Brain microvascular endothelial cell (primary cell): ENCODE measurements around the gene YPEL5.

Experiments
- DNase-seq: peaks from one replicate; pipeline ENCODE4 v3.0.0-alpha.2; 2020
- H3K27ac ChIP-seq: fragments of 250-450 bp; sonication (Bioruptor Pico); 2 replicates; pipeline ENCODE4 v1.5.1; 2020; ENCODE audit warnings: mild to moderate bottlenecking, moderate library complexity
- H3K27me3 ChIP-seq: fragments of 250-450 bp; sonication (Bioruptor Pico); replicated peaks from 2 replicates; pipeline ENCODE4 v1.5.1; 2020; ENCODE audit warnings: mild to moderate bottlenecking
- H3K36me3 ChIP-seq: fragments of 250-450 bp; sonication (Bioruptor Pico); replicated peaks from 2 replicates; pipeline ENCODE4 v1.5.1; 2020; ENCODE audit warnings: mild to moderate bottlenecking
- H3K4me3 ChIP-seq: 2 replicates; pipeline ENCODE4 v1.5.1; 2011; ENCODE audit warnings: low read depth, mild to moderate bottlenecking, control low read depth, low read length, moderate library complexity
- CTCF ChIP-seq: IDR thresholded peaks from 2 replicates; pipeline ENCODE4 v1.5.1; 2011; ENCODE audit warnings: low read depth, mild to moderate bottlenecking, moderate library complexity, low read length, control low read depth, inconsistent platforms; ENCODE audit errors: missing control alignments
- in situ Hi-C: cut with HindIII; loops from 2 replicates; pipeline ENCODE4 v1.10.0; 2017; ENCODE audit warnings: low sequenced_read_pairs, low pct_ligation_motif_present

The YPEL5 gene

GRCh38 chr2:30149513-30149912, 2.7 kb downstream of the YPEL5 start:
- Histone ChIP-seq H3K36me3 (no peaks in the 10 kb centered on the region), H3K27ac (no peak overlapping the region), H3K4me3 (no peak overlapping the region), H3K27me3 (no peaks in the 10 kb centered on the region)
- TF ChIP-seq CTCF, result no peak
- in situ Hi-C loops, result no loop called here
- no peak for DNase-seq

GRCh38 chr2:30149976-30150375, 3.2 kb downstream of the YPEL5 start:
- in situ Hi-C loops, result no loop called here
- no peak overlapping the region for H3K27ac ChIP-seq

GRCh38 chr2:30150786-30151185, 4.0 kb downstream of the YPEL5 start:
- Histone ChIP-seq H3K27me3 (no peaks in the 10 kb centered on the region), H3K36me3 (no peaks in the 10 kb centered on the region), H3K4me3 (no peak overlapping the region), H3K27ac (no peak overlapping the region)
- in situ Hi-C loops, result no loop called here
- TF ChIP-seq CTCF, result no peak
- no peak for DNase-seq

More at GRCh38 chr2:30149976-30150375, 3.2 kb downstream of the YPEL5 start:
- no peaks in the 10 kb centered on the region for H3K27me3 ChIP-seq
- TF ChIP-seq CTCF, result no peak
- no peak for DNase-seq
- H3K36me3 ChIP-seq, result no peaks in the 10 kb centered on the region
- no peak overlapping the region for H3K4me3 ChIP-seq

DNA sequence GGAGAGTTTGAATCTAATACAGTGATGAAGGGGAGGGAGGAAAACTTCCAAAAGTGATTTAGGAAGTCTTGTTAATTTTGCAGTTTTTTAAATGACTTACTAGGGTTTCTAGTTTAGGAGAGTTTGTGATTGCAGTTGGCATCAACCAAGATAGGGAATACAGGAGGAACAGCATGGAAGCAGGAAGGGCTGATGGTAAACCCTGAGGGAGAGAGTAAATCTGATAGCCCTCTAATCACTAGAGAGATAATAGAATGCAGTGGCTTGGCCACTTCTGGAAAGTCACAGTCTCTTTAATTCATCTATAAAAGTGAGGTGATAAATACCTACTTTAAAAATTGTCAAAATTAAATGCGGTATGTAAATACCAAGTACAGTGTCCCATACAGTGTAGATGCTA, 5.6 kb downstream of the YPEL5 start:
- Histone ChIP-seq H3K27ac (no peak overlapping the region), H3K4me3 (no peak overlapping the region), H3K36me3 (peaks cover 8% of the 10 kb centered on the region), H3K27me3 (no peaks in the 10 kb centered on the region)
- in situ Hi-C loops, result no loop called here
- no peak for DNase-seq
- no peak for TF ChIP-seq CTCF

DNA sequence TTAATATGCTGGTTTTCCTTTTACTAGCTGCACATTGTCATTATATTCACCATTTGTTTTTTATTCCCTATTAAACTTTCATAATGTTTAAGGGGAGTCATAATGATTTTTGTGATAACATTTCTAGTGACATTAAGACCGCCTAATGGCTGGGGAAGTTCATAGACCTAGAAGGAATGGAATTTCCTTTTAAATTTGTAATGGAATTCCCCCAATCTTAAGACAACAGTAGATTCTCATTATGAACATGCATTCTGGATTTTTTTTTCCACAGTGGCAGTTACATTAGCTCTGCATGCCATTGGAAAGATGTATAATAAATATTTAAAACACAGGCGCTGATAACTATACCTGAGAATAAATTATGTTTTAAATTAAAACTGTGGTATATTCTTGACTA, 8.4 kb downstream of the YPEL5 start:
- Histone ChIP-seq H3K4me3 (no peak overlapping the region), H3K27me3 (no peaks in the 10 kb centered on the region), H3K36me3 (peaks cover 26% of the 10 kb centered on the region), H3K27ac (no peak overlapping the region)
- DNase-seq, result no peak
- TF ChIP-seq CTCF, result no peak
- in situ Hi-C loops, result no loop called here

DNA sequence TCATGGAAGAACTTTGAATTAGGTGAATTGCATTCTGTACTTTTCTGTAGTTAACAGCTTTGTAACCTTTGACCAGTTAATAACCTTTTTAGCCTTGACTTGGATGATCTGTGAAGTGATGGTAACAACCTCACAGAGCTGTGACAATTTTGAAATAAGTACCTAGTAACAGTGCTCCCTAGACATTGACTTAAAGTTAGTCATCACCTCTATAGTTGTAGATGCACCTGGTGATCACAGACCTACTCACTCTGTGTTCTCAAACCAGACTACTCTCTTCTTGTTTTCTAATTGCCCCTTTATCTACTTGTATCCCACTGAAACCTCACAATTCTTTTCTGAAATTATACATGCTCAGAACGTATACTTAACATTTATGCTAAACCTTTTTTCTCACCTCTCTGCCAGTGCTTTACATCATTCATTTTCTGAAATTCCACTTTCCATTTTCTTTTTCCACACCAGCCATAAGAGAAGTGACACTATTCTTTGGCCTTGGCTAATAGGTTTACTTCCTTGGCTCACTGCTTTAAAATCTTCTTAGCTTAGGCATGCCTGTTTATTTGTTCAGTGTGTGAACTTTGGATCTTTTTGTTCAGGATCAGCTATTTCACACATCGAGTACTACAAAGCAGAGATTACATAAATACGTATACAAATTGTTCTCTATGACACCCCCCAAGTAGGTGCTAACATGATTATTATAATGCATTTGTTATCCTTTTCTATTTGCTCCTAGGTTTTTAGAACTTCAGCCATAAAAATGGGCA, 9.3 kb downstream of the YPEL5 start:
- Histone ChIP-seq H3K27me3 (no peaks in the 10 kb centered on the region), H3K4me3 (no peak overlapping the region), H3K27ac (no peak overlapping the region), H3K36me3 (peaks cover 29% of the 10 kb centered on the region)
- TF ChIP-seq CTCF, result no peak
- in situ Hi-C loops, result no loop called here
- DNase-seq, result no peak
